ENCODE data around the gene CDR2L.

GRCh38 chr17:75051941-75052340 is 64.5 kb downstream of the CDR2L start:
- no peak for TF ChIP-seq POLR2A (IDR thresholded peaks at IDR 0.05)
- TF ChIP-seq CTCF (IDR thresholded peaks at IDR 0.05) = no peak
- TF ChIP-seq POLR2AphosphoS5 (IDR thresholded peaks at IDR 0.05) = no peak
- TF ChIP-seq EP300 (IDR thresholded peaks at IDR 0.05) = no peak

All from stomach (tissue), 4 donors.